Measurements from ENCODE around the gene KLHL5.

- TF ChIP-seq CTCF (IDR thresholded peaks at IDR 0.05): no peak
- TF ChIP-seq MAFK (IDR thresholded peaks at IDR 0.05; ENCODE audit: partially characterized antibody): no peak
- no peak for TF ChIP-seq POLR2A (IDR thresholded peaks at IDR 0.05; ENCODE audit: low read length)
- no peak for TF ChIP-seq CBX8 (IDR thresholded peaks at IDR 0.05)
- TF ChIP-seq MAZ (IDR thresholded peaks at IDR 0.05; ENCODE audit: borderline replicate concordance, low read depth, low read length): no peak
- TF ChIP-seq JUNB (IDR thresholded peaks at IDR 0.05): no peak
- no peak for TF ChIP-seq MAX (IDR thresholded peaks at IDR 0.05)
- no peak for TF ChIP-seq RCOR1 (IDR thresholded peaks at IDR 0.05; ENCODE audit: low read depth, low read length)
- no peak for TF ChIP-seq E2F6 (IDR thresholded peaks at IDR 0.05; ENCODE audit: borderline replicate concordance, low read depth)
- TF ChIP-seq EP300 (IDR thresholded peaks at IDR 0.05): no peak
- TF ChIP-seq JUN (IDR thresholded peaks at IDR 0.05): no peak
- no peak for TF ChIP-seq KDM1A (IDR thresholded peaks at IDR 0.05; ENCODE audit: low read depth)
Observed at GRCh38 chr4:39048311-39048710, 13.7 kb upstream of the KLHL5 start.

Data from A549 (cell line).